Measurements from ENCODE around the gene ECT2L. TPM values are rescaled to one million over a fixed set of nuclear protein-coding genes. Genes with fewer than 3 reads are reported as not detected.
"Not testable (repeated sequence)": the region's sequence is repeated elsewhere in the genome, so short reads cannot be mapped to it uniquely, and the experiment has no call there.

ECT2L gene
- total and polyA plus RNA-seq, 4 donors = under 0.01 to 0.32 TPM; not detected in 2

- no peak overlapping the region for H3K4me3 ChIP-seq (ENCODE audit: low read depth in 1 of 3, low read length in 3 of 3)
- WGBS = 94% methylated on average over 3 of the region's 3 CpGs
- H3K27ac ChIP-seq (ENCODE audit: low read depth in 1 of 2, low read length in 2 of 2) = no peak overlapping the region
- no peaks in the 10 kb centered on the region for H3K9me3 ChIP-seq (ENCODE audit: control insufficient read depth in 4 of 4, low read length in 3 of 4)
- H3K4me1 ChIP-seq (ENCODE audit: control insufficient read depth in 4 of 4, insufficient read depth in 4 of 4, low read length in 3 of 4) = peaks cover 0 to 4% (median 0%) of the 10 kb centered on the region in 4 donors
- DNase-seq (ENCODE audit: low spot score) = no peak
- peaks cover 1 to 17% (median 5%) of the 10 kb centered on the region in 4 donors for H3K36me3 ChIP-seq (ENCODE audit: control insufficient read depth in 4 of 4, insufficient read depth in 3 of 4, low read depth in 1 of 4, low read length in 3 of 4)
- TF ChIP-seq HNF4G (IDR thresholded peaks at IDR 0.05) (no peak), GABPA (IDR thresholded peaks at IDR 0.05 in 1 of 2, conservative IDR thresholded peaks at IDR 0.05 in 1 of 2) (no peak), YY1 (IDR thresholded peaks at IDR 0.05) (no peak), RAD21 (IDR thresholded peaks at IDR 0.05) (no peak)
- TF ChIP-seq, protein P1, sequence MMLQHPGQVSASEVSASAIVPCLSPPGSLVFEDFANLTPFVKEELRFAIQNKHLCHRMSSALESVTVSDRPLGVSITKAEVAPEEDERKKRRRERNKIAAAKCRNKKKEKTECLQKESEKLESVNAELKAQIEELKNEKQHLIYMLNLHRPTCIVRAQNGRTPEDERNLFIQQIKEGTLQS (IDR thresholded peaks at IDR 0.05) = no peak
- TF ChIP-seq, protein P2, sequence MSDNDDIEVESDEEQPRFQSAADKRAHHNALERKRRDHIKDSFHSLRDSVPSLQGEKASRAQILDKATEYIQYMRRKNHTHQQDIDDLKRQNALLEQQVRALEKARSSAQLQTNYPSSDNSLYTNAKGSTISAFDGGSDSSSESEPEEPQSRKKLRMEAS (IDR thresholded peaks at IDR 0.05) = no peak
- no peaks in the 10 kb centered on the region for H3K27me3 ChIP-seq (ENCODE audit: control insufficient read depth in 4 of 4, insufficient read depth in 4 of 4, low read length in 3 of 4)
- H3K9ac ChIP-seq (ENCODE audit: low read depth in 1 of 2, low read length in 2 of 2) = no peak overlapping the region
Observed at GRCh38 chr6:138926579-138926978, 130.7 kb downstream of the ECT2L start.

DNA sequence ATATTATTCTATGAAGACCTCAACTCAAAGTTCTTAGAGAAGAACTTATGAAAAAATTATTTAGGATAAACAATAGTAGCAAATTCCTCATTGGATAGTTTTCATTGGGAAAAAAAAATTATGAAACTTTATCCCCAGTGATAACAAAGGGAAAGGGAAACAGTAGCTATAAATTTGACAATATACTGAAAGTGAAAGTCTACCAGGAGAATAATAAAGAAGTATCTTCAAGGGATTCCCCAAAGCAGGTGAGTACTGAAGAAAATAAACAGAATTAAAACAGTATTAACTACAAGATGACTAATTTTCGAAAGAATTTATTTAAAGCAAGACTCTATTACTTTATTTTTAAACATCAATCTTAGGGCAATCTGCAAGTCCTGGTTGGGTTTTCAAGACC is 135.8 kb downstream of the ECT2L start:
- H3K9ac ChIP-seq (ENCODE audit: low read depth in 1 of 2, low read length in 2 of 2) = no peak overlapping the region
- H3K4me1 ChIP-seq (ENCODE audit: control insufficient read depth in 4 of 4, insufficient read depth in 4 of 4, low read length in 3 of 4) = no peaks in the 10 kb centered on the region
- WGBS = 88% methylated on average over 1 of the region's 1 CpG
- H3K27me3 ChIP-seq (ENCODE audit: control insufficient read depth in 4 of 4, insufficient read depth in 4 of 4, low read length in 3 of 4) = no peaks in the 10 kb centered on the region
- TF ChIP-seq, protein P3, sequence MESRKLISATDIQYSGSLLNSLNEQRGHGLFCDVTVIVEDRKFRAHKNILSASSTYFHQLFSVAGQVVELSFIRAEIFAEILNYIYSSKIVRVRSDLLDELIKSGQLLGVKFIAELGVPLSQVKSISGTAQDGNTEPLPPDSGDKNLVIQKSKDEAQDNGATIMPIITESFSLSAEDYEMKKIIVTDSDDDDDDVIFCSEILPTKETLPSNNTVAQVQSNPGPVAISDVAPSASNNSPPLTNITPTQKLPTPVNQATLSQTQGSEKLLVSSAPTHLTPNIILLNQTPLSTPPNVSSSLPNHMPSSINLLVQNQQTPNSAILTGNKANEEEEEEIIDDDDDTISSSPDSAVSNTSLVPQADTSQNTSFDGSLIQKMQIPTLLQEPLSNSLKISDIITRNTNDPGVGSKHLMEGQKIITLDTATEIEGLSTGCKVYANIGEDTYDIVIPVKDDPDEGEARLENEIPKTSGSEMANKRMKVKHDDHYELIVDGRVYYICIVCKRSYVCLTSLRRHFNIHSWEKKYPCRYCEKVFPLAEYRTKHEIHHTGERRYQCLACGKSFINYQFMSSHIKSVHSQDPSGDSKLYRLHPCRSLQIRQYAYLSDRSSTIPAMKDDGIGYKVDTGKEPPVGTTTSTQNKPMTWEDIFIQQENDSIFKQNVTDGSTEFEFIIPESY (IDR thresholded peaks at IDR 0.05) = no peak
- TF ChIP-seq EGR1 (IDR thresholded peaks at IDR 0.05; ENCODE audit: low read depth in 2 of 2) (no peak), NR2F2 (IDR thresholded peaks at IDR 0.05) (no peak), TAF1 (conservative IDR thresholded peaks at IDR 0.05) (no peak), YY1 (IDR thresholded peaks at IDR 0.05) (no peak), FOXA1 (IDR thresholded peaks at IDR 0.05) (no peak), SP1 (IDR thresholded peaks at IDR 0.05) (no peak), RAD21 (IDR thresholded peaks at IDR 0.05) (no peak), FOXA2 (IDR thresholded peaks at IDR 0.05) (no peak), RXRA (IDR thresholded peaks at IDR 0.05) (no peak)
- TF ChIP-seq, protein P1 (IDR thresholded peaks at IDR 0.05) = no peak
- TF ChIP-seq, protein P4, sequence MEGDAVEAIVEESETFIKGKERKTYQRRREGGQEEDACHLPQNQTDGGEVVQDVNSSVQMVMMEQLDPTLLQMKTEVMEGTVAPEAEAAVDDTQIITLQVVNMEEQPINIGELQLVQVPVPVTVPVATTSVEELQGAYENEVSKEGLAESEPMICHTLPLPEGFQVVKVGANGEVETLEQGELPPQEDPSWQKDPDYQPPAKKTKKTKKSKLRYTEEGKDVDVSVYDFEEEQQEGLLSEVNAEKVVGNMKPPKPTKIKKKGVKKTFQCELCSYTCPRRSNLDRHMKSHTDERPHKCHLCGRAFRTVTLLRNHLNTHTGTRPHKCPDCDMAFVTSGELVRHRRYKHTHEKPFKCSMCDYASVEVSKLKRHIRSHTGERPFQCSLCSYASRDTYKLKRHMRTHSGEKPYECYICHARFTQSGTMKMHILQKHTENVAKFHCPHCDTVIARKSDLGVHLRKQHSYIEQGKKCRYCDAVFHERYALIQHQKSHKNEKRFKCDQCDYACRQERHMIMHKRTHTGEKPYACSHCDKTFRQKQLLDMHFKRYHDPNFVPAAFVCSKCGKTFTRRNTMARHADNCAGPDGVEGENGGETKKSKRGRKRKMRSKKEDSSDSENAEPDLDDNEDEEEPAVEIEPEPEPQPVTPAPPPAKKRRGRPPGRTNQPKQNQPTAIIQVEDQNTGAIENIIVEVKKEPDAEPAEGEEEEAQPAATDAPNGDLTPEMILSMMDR (IDR thresholded peaks at IDR 0.05; ENCODE audit: low read depth, low read length, missing input control) = no peak
- peaks cover 4 to 19% (median 5%) of the 10 kb centered on the region in 4 donors for H3K36me3 ChIP-seq (ENCODE audit: control insufficient read depth in 4 of 4, insufficient read depth in 3 of 4, low read depth in 1 of 4, low read length in 3 of 4)
- DNase-seq (ENCODE audit: low spot score) = no peak
- H3K27ac ChIP-seq (ENCODE audit: low read depth in 1 of 2, low read length in 2 of 2) = no peak overlapping the region
- H3K9me3 ChIP-seq (ENCODE audit: control insufficient read depth in 4 of 4, low read length in 3 of 4) = no peaks in the 10 kb centered on the region
- H3K4me3 ChIP-seq (ENCODE audit: low read depth in 1 of 3, low read length in 3 of 3) = no peak overlapping the region

- DNase-seq (ENCODE audit: low spot score); H3K27ac ChIP-seq (ENCODE audit: low read depth in 1 of 2, low read length in 2 of 2); H3K27me3 ChIP-seq (ENCODE audit: control insufficient read depth in 4 of 4, insufficient read depth in 4 of 4, low read length in 3 of 4); H3K4me1 ChIP-seq (ENCODE audit: control insufficient read depth in 4 of 4, insufficient read depth in 4 of 4, low read length in 3 of 4); H3K9me3 ChIP-seq (ENCODE audit: control insufficient read depth in 4 of 4, low read length in 3 of 4); H3K4me3 ChIP-seq (ENCODE audit: low read depth in 1 of 3, low read length in 3 of 3); H3K9ac ChIP-seq (ENCODE audit: low read depth in 1 of 2, low read length in 2 of 2): not testable (repeated sequence)
- 100% methylated on average over 1 of the region's 1 CpG for WGBS
- peaks cover 0 to 24% (median 6%) of the 10 kb centered on the region in 4 donors for H3K36me3 ChIP-seq (ENCODE audit: control insufficient read depth in 4 of 4, insufficient read depth in 3 of 4, low read depth in 1 of 4, low read length in 3 of 4)
Observed at GRCh38 chr6:138936873-138937272, 141.0 kb downstream of the ECT2L start.
